BE2C (cell line): ENCODE data around the gene CPNE8.

Experiments used
- DNase-seq: peaks from one replicate; pipeline ENCODE4 v3.0.0-alpha.2; 2020
- H3K27me3 ChIP-seq: fragments of 250-450 bp; sonication (Bioruptor Pico); 2 replicates; pipeline ENCODE4 v1.5.1; 2020; ENCODE audit warnings: mild to moderate bottlenecking
- H3K36me3 ChIP-seq: fragments of 250-450 bp; sonication (Bioruptor Pico); 2 replicates; pipeline ENCODE4 v1.5.1; 2020; ENCODE audit warnings: mild to moderate bottlenecking
- H3K4me1 ChIP-seq: fragments of 250-450 bp; sonication (Bioruptor Pico); 2 replicates; pipeline ENCODE4 v1.5.1; 2020
- H3K4me3 ChIP-seq: 2 replicates; pipeline ENCODE4 v1.5.1; 2011; ENCODE audit warnings: low read depth, low read length
- H3K9me3 ChIP-seq: fragments of 250-450 bp; sonication (Bioruptor Pico); 2 replicates; pipeline ENCODE4 v1.5.1; 2020
- TF ChIP-seq, protein P1 (sequence below): IDR thresholded peaks from 2 replicates; pipeline ENCODE4 v1.5.1; 2012; ENCODE audit warnings: mild to moderate bottlenecking, low read depth, low read length

Gene CPNE8

GRCh38 chr12:38903596-38903995, 1.8 kb downstream of the CPNE8 start:
- Histone ChIP-seq H3K27me3 (no peaks in the 10 kb centered on the region), H3K4me1 (no peaks in the 10 kb centered on the region), H3K4me3 (peak overlapping the region; percentile 95), H3K36me3 (peaks cover 3% of the 10 kb centered on the region; the same call in 1 of the 2 replicates), H3K9me3 (no peaks in the 10 kb centered on the region)
- TF ChIP-seq, protein P1, sequence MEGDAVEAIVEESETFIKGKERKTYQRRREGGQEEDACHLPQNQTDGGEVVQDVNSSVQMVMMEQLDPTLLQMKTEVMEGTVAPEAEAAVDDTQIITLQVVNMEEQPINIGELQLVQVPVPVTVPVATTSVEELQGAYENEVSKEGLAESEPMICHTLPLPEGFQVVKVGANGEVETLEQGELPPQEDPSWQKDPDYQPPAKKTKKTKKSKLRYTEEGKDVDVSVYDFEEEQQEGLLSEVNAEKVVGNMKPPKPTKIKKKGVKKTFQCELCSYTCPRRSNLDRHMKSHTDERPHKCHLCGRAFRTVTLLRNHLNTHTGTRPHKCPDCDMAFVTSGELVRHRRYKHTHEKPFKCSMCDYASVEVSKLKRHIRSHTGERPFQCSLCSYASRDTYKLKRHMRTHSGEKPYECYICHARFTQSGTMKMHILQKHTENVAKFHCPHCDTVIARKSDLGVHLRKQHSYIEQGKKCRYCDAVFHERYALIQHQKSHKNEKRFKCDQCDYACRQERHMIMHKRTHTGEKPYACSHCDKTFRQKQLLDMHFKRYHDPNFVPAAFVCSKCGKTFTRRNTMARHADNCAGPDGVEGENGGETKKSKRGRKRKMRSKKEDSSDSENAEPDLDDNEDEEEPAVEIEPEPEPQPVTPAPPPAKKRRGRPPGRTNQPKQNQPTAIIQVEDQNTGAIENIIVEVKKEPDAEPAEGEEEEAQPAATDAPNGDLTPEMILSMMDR, result no peak
- DNase-seq, result no peak

DNA sequence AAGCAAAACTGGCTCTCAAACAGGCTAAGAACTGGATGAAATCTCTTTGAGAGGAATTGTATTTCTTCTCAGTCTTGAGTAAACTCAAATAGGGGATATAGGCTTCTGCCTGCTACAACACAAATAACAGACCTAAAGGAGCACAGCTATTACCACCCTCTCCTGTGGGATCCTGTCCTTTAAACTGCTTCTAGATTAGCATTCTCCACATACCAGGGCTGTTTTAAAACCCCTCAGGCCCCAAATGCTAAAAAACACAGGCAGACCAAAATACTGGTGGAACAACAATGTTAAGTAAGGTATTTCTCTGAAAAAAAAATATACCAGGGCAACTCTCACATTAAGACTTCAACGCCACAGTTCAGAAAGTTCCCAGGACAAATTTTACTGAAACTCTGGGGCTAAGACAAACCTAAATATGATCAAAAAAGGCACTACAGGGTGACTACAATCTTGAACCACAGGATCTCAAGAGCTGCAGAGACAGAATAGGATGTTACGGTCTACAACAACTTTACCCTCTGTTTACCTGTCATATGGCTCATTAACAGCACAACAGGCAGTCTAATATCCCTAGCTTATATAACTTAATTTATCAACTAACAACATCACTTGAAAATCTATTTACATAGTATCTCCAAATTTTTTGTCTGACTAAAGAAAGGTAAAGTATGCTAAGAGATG, 7.2 kb downstream of the CPNE8 start:
- H3K9me3 ChIP-seq, result no peaks in the 10 kb centered on the region
- H3K4me3 ChIP-seq, result no peak overlapping the region
- TF ChIP-seq, protein P1, result no peak
- H3K36me3 ChIP-seq, result peaks cover 3% of the 10 kb centered on the region; the same call in 1 of the 2 replicates
- DNase-seq, result no peak
- no peaks in the 10 kb centered on the region for H3K27me3 ChIP-seq
- peaks cover 19% of the 10 kb centered on the region for H3K4me1 ChIP-seq

DNA sequence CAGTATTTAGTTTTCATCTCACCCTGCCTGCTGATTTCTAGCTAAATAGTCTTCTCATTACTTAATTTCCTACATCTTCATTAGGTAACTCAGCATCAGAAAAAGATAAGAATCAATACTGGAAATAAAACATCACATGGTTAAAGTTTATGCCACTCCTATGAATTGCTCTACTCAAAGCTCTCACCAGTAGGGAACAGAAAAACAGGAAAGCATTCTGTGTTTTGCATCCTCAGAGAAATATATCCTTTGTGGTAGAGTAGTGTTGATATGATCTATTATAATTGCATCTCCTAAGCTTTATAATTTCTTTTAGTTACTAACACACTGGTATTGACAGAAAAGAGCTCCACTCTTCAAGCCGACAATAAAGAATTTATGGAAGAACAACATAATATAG, 9.9 kb downstream of the CPNE8 start:
- peaks cover 1% of the 10 kb centered on the region; the same call in 1 of the 2 replicates for H3K36me3 ChIP-seq
- H3K27me3 ChIP-seq, result no peaks in the 10 kb centered on the region
- no peak for DNase-seq
- H3K4me3 ChIP-seq, result no peak overlapping the region
- H3K9me3 ChIP-seq, result no peaks in the 10 kb centered on the region
- TF ChIP-seq, protein P1, result no peak
- peaks cover 20% of the 10 kb centered on the region for H3K4me1 ChIP-seq

DNA sequence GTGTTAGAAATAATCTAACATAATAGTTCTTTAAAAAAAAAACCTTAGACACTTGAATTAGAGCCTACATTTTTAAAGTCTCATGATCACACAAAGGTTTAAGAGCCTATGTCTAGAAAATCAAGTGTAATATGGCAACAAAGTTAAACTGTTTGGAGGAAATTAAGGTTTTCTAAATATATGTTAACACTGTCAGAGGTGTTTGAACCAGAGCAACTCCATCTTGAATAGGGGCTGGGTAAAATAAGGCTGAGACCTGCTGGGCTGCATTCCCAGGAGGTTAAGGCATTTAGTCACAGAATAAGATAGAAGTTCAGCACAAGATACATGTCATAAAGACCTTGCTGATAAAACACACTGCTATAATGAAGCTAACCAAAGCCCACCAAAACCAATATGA, 12.4 kb downstream of the CPNE8 start:
- Histone ChIP-seq H3K27me3 (no peaks in the 10 kb centered on the region), H3K9me3 (no peaks in the 10 kb centered on the region), H3K4me1 (peaks cover 35% of the 10 kb centered on the region), H3K36me3 (peaks cover 9% of the 10 kb centered on the region), H3K4me3 (no peak overlapping the region)
- no peak for DNase-seq
- TF ChIP-seq, protein P1, result no peak

DNA sequence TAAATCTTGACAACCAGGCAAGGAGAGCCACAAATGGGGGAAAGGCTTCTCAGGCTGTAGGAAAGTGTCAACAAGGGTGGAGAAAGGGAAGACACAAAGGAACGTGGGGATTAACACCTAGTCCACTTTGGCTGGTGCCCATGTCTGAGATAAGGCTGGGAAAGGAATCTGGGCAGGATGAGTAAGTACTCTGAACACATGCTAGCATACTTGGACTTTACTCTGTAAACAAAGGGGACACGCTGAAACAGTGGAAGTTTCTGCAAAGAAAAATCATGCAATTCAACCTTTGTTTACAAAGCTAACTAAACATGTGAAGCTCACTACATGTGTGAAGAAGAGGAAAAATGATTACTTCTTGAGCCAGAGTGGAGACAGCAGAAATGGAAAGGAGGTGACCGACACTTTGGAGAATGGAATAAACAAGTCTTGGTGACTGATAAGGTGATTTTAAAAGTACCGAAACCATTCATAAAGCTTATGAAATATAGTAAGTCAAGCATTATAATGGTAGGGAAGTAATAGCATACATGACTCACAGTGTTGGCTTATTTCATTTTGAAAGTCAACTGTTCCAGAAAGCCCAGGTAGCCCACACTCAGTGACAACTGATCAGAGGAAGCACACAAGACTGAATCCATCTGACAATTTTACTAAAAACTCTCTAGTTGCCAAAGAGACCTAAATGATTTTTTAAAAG, 13.2 kb downstream of the CPNE8 start:
- Histone ChIP-seq H3K36me3 (peaks cover 9% of the 10 kb centered on the region), H3K9me3 (no peaks in the 10 kb centered on the region), H3K4me1 (peaks cover 35% of the 10 kb centered on the region), H3K4me3 (no peak overlapping the region), H3K27me3 (no peaks in the 10 kb centered on the region)
- TF ChIP-seq, protein P1, result no peak
- DNase-seq, result no peak
